ENCODE results near the gene KIF1C.

Gene KIF1C

GRCh38 chr17:4960279-4960922, 37.3 kb upstream of the KIF1C start:
- DNase-seq (ENCODE audit: low spot score): no peak
- TF ChIP-seq CTCF (IDR thresholded peaks at IDR 0.05; ENCODE audit: extremely low read depth, insufficient read depth, missing control alignments): no peak
- in situ Hi-C loops (cut with MboI; ENCODE audit: low pct_unique_long_range_greater_than_20kb, low sequenced_read_pairs, unreplicated experiment): loop anchor here (10.0 kb wide), 1 partner anchor 104 kb away; no protein-coding TSS in a partner anchor

GRCh38 chr17:4965311-4965986, 32.3 kb upstream of the KIF1C start:
- DNase-seq (ENCODE audit: low spot score): no peak
- no peak for TF ChIP-seq CTCF (IDR thresholded peaks at IDR 0.05; ENCODE audit: extremely low read depth, insufficient read depth, missing control alignments)
- in situ Hi-C loops (cut with MboI; ENCODE audit: low pct_unique_long_range_greater_than_20kb, low sequenced_read_pairs, unreplicated experiment): loop anchor here (10.0 kb wide), 1 partner anchor 99 kb away; no protein-coding TSS in a partner anchor

- DNase-seq (ENCODE audit: low spot score): peak; percentile 99
- no peak for TF ChIP-seq CTCF (IDR thresholded peaks at IDR 0.05; ENCODE audit: extremely low read depth, insufficient read depth, missing control alignments)
- in situ Hi-C loops (cut with MboI; ENCODE audit: low pct_unique_long_range_greater_than_20kb, low sequenced_read_pairs, unreplicated experiment): loop anchor here (10.0 kb wide), 1 partner anchor 98 kb away; no protein-coding TSS in a partner anchor
These were observed 30.8 kb upstream of the KIF1C start for GRCh38 chr17:4966844-4967538.

- in situ Hi-C loops (cut with MboI; ENCODE audit: low pct_unique_long_range_greater_than_20kb, low sequenced_read_pairs, unreplicated experiment): loop anchor here (10.0 kb wide), 1 partner anchor 97 kb away; no protein-coding TSS in a partner anchor
- DNase-seq (ENCODE audit: low spot score): peak; percentile 97
- no peak for TF ChIP-seq CTCF (IDR thresholded peaks at IDR 0.05; ENCODE audit: extremely low read depth, insufficient read depth, missing control alignments)
These were observed 29.9 kb upstream of the KIF1C start, which contains the start of gene SPAG7 for GRCh38 chr17:4967539-4968485. Gene SPAG7 (minus strand): TSS chr17:4967817. CDS start chr17:4967804, 13 bp downstream.

- in situ Hi-C loops (cut with MboI; ENCODE audit: low pct_unique_long_range_greater_than_20kb, low sequenced_read_pairs, unreplicated experiment): loop anchor here (10.0 kb wide), 1 partner anchor 96 kb away; no protein-coding TSS in a partner anchor
- DNase-seq (ENCODE audit: low spot score): peak; percentile 40
- TF ChIP-seq CTCF (IDR thresholded peaks at IDR 0.05; ENCODE audit: extremely low read depth, insufficient read depth, missing control alignments): no peak
These were observed 29.2 kb upstream of the KIF1C start for GRCh38 chr17:4968486-4969046.
